Measurements from ENCODE around the gene CCDC91.

- TF ChIP-seq EZH2 (IDR thresholded peaks at IDR 0.05; ENCODE audit: low read length), result no peak
- TF ChIP-seq CTCF (optimal IDR thresholded peaks at IDR 0.05 in 1 of 3, IDR thresholded peaks at IDR 0.05 in 1 of 3, conservative IDR thresholded peaks at IDR 0.05 in 1 of 3; ENCODE audit: extremely low read depth in 1 of 3, insufficient read depth in 2 of 3, low read length in 3 of 3), result no peak
Observed at GRCh38 chr12:28500373-28501024, 310.2 kb downstream of the CCDC91 start.
